Measurements from ENCODE around the gene CPED1. TPM values are rescaled to one million over a fixed set of nuclear protein-coding genes. Genes with fewer than 3 reads are reported as not detected.
A peak's percentile ranks its signal among the peaks of the same experiment; 100 is the strongest.

Gene CPED1
- total RNA-seq, 1 experiment from 2014 or later = 0.13 TPM

DNA sequence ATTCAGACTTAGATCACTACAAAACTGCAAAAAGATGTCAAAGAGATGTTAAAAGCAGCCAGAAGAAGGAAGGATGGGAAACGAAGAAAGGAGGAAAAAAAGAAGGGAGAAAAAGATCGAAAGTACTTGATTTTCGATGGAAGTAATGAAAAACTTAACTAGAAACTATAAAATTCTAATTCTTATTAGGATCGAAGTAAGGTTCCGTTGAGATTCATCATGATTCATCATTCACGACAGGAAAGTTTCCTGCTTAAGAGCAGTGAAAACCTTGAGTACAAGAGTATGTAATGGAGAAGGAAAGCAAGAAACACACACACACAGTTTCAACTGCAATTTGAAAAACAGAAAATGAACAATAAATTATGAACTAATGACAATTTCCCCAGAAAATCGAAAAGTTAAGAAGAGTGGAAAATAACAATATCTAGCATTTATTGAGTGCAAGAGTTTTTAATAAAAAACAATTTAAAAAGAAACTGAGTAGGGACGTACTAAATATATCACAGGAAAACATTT is 39.1 kb upstream of the CPED1 start:
- H3K56ac ChIP-seq (ENCODE audit: insufficient read length, low read depth, low read length) = no peak overlapping the region
- H3K79me2 ChIP-seq (ENCODE audit: insufficient read depth, low read length) = 0 out of 2 replicates have a peak, but pooled peaks cover 2% of the 10 kb centered on the region
- no peak overlapping the region for H3K14ac ChIP-seq (ENCODE audit: insufficient read depth, low read length)
- peaks cover 0 to 16% (median 14%) of the 10 kb centered on the region in 3 experiments; a peak in 5 of 7 replicates for H3K36me3 Mint-ChIP-seq (ENCODE audit: insufficient read depth in 1 of 3, low read depth in 3 of 3)
- H2AFZ ChIP-seq (ENCODE audit: low read length) = no peak overlapping the region
- no peak overlapping the region for H3K23ac ChIP-seq (ENCODE audit: insufficient read length, low read depth, low read length)
- no peak overlapping the region for H2AK5ac ChIP-seq (ENCODE audit: insufficient read length, low read length)
- no peak overlapping the region for H3T11ph ChIP-seq (ENCODE audit: low read length)
- H2BK120ac ChIP-seq (ENCODE audit: low read depth, low read length, poor library complexity, severe bottlenecking) = no peak overlapping the region
- no peaks in the 10 kb centered on the region for H3K27me3 ChIP-seq (ENCODE audit: insufficient read depth, low read length)
- no peak overlapping the region for H2BK5ac ChIP-seq (ENCODE audit: insufficient read length, low read length)
- no peak overlapping the region for H4K91ac ChIP-seq (ENCODE audit: insufficient read length, low read depth, low read length)
- no peak overlapping the region for H2BK15ac ChIP-seq (ENCODE audit: low read depth, low read length)
- no peaks in the 10 kb centered on the region; the same call in 1 of the 2 replicates for H3K4me1 ChIP-seq (ENCODE audit: insufficient read depth, low read length)
- no peaks in the 10 kb centered on the region for H3K9me3 Mint-ChIP-seq
- TF ChIP-seq, protein P1, sequence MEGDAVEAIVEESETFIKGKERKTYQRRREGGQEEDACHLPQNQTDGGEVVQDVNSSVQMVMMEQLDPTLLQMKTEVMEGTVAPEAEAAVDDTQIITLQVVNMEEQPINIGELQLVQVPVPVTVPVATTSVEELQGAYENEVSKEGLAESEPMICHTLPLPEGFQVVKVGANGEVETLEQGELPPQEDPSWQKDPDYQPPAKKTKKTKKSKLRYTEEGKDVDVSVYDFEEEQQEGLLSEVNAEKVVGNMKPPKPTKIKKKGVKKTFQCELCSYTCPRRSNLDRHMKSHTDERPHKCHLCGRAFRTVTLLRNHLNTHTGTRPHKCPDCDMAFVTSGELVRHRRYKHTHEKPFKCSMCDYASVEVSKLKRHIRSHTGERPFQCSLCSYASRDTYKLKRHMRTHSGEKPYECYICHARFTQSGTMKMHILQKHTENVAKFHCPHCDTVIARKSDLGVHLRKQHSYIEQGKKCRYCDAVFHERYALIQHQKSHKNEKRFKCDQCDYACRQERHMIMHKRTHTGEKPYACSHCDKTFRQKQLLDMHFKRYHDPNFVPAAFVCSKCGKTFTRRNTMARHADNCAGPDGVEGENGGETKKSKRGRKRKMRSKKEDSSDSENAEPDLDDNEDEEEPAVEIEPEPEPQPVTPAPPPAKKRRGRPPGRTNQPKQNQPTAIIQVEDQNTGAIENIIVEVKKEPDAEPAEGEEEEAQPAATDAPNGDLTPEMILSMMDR (conservative IDR thresholded peaks at IDR 0.05) = no peak
- H3K9me3 ChIP-seq (ENCODE audit: control insufficient read depth, low read depth, low read length) = no peaks in the 10 kb centered on the region
- H3K9ac ChIP-seq (ENCODE audit: extremely low read depth, insufficient read length, low read length) = peak overlapping the region; percentile 54
- peaks cover 4% of the 10 kb centered on the region for H3K23me2 ChIP-seq (ENCODE audit: insufficient read length, low read depth, low read length, poor library complexity, severe bottlenecking)
- peak overlapping the region; percentile 81 to 87 for H3K4me3 Mint-ChIP-seq
- H3K4ac ChIP-seq (ENCODE audit: low read depth, low read length) = no peak overlapping the region
- no peak overlapping the region for H2BK12ac ChIP-seq (ENCODE audit: insufficient read length, low read depth, low read length)
- H3K27ac ChIP-seq (ENCODE audit: insufficient read length, low read depth, low read length) = no peak overlapping the region
- DNase-seq = no peak
- no peaks in the 10 kb centered on the region for H4K20me1 ChIP-seq (ENCODE audit: control insufficient read depth, insufficient read depth, insufficient read length)
- H3K27ac Mint-ChIP-seq = peak overlapping the region in 2 of 3 experiments; percentile 13 to 99; a peak in 4 of 7 replicates
- H3K79me1 ChIP-seq (ENCODE audit: insufficient read depth, low read depth, low read length, poor library complexity, severe bottlenecking) = peaks cover 3% of the 10 kb centered on the region
- H4K8ac ChIP-seq (replicated peaks; ENCODE audit: insufficient read length, low read depth, low read length) = no peak overlapping the region
- no CpG with 5 or more reads among the region's 8 CpGs for WGBS (ENCODE audit: extremely low coverage, insufficient read length, low lambda C conversion rate)
- H3K4me2 ChIP-seq (ENCODE audit: insufficient read depth, insufficient read length, low read length) = peak overlapping the region; percentile 83
- no peaks in the 10 kb centered on the region for H3K27me3 Mint-ChIP-seq (ENCODE audit: low read depth)
- no peak overlapping the region for H2BK20ac ChIP-seq (ENCODE audit: low read depth, low read length, poor library complexity, severe bottlenecking)
- H3K18ac ChIP-seq (ENCODE audit: insufficient read length, low read depth, low read length) = no peak overlapping the region
- peaks cover 12% of the 10 kb centered on the region in 2 experiments for H3K4me1 Mint-ChIP-seq
- no peak overlapping the region for H4K5ac ChIP-seq (ENCODE audit: insufficient read length, low read depth, low read length)

Measured in H9 (cell line).